Hepatocyte (in vitro differentiated cells): ENCODE measurements around the gene SPATA1.

Experiments
- CTCF ChIP-seq: fragments of 200-600 bp; sonication (generic); IDR thresholded peaks from 2 replicates; pipeline ENCODE4 v1.5.1; 2016; ENCODE audit warnings: antibody characterized with exemption, mild to moderate bottlenecking; ENCODE audit not compliant: poor library complexity
- EZH2 ChIP-seq: fragments of 200-600 bp; sonication (generic); IDR thresholded peaks from 2 replicates; pipeline ENCODE4 v1.6.1; 2016; ENCODE audit warnings: antibody characterized with exemption, mild to moderate bottlenecking, borderline replicate concordance

GRCh38 chr1:84525779-84526178, 19.6 kb downstream of the SPATA1 start:
- TF ChIP-seq EZH2 (no peak), CTCF (no peak)
